AG04449 (cell line): Measurements from ENCODE around the gene RPS4Y1.

Experiments used
- CTCF ChIA-PET: fragments of 350-600 bp; formaldehyde crosslinking; extraction: SDS; loops from one replicate; lab custom pipeline; 2021; ENCODE audit warnings: antibody characterized with exemption; lab: Yijun Ruan, JAX
- POLR2A ChIA-PET: fragments of 400-600, 350-600 bp; formaldehyde crosslinking; extraction: SDS; loops from one replicate; lab custom pipeline; 2020; ENCODE audit warnings: antibody characterized with exemption, inconsistent platforms; lab: Yijun Ruan, JAX
- DNase-seq: peaks from one replicate; pipeline ENCODE4 v3.0.0-alpha.2; 2010; ENCODE audit warnings: low read depth, low spot score
- H3K4me3 ChIP-seq: 2 replicates; pipeline ENCODE4 v1.5.1; 2011; ENCODE audit warnings: low read depth, mild to moderate bottlenecking, control low read depth, low read length
- TF ChIP-seq, protein P1 (sequence below): IDR thresholded peaks from one replicate; pipeline ENCODE4 v1.5.1; 2011; ENCODE audit warnings: mild to moderate bottlenecking, moderate library complexity, low read length, control low read depth, inconsistent platforms; ENCODE audit not compliant: insufficient read depth; ENCODE audit errors: missing control alignments

Gene RPS4Y1

GRCh38 chrY:2828497-2828896, 12.9 kb upstream of the RPS4Y1 start:
- TF ChIP-seq, protein P1, sequence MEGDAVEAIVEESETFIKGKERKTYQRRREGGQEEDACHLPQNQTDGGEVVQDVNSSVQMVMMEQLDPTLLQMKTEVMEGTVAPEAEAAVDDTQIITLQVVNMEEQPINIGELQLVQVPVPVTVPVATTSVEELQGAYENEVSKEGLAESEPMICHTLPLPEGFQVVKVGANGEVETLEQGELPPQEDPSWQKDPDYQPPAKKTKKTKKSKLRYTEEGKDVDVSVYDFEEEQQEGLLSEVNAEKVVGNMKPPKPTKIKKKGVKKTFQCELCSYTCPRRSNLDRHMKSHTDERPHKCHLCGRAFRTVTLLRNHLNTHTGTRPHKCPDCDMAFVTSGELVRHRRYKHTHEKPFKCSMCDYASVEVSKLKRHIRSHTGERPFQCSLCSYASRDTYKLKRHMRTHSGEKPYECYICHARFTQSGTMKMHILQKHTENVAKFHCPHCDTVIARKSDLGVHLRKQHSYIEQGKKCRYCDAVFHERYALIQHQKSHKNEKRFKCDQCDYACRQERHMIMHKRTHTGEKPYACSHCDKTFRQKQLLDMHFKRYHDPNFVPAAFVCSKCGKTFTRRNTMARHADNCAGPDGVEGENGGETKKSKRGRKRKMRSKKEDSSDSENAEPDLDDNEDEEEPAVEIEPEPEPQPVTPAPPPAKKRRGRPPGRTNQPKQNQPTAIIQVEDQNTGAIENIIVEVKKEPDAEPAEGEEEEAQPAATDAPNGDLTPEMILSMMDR: no peak
- ChIA-PET CTCF (no interaction called here), POLR2A (no interaction called here)
- H3K4me3 ChIP-seq: no peak overlapping the region
- no peak for DNase-seq

DNA sequence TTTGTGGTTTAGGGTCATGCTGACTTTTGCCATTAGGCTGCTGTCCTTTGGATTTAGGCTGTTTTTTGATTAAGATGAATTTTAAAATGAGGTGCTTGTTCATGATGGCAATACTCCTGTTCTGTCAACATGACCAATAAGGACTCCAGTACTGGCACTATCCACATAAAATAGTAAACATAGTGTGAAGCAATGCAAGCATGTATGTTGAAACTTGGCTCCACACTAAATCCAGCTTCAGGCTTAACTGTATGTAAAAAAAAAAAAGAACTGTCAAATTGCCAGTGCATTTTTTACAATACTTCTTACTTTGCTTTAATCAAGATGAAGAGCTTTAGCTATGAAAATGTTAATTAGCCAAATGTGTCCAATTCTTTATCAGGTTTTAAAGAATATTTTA, 6.2 kb upstream of the RPS4Y1 start:
- TF ChIP-seq, protein P1: no peak
- ChIA-PET POLR2A (no interaction called here), CTCF (no interaction called here)

DNA sequence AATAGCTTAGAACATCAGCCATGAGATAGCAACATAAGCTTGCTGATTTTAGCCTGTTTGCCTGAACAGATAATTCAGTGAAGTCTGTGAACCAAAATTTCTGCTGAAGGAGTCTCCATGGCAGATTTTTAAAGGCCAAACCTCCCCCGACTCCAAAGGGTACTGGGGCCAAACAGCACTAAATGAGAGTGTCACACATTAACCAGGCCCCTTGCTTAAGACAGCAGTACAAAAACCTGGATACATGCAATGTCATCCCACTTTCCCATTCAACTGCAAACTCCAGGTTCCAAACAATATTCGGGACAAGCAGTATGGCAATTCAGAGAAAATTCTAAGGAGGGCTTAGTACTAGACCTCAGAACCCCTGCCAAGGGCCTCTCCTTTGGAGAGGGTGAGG, 4.3 kb upstream of the RPS4Y1 start:
- no peak for DNase-seq
- no peak overlapping the region for H3K4me3 ChIP-seq
- ChIA-PET CTCF (no interaction called here), POLR2A (no interaction called here)
- TF ChIP-seq, protein P1: no peak

More for the DNA sequence above, 6.2 kb upstream of the RPS4Y1 start:
- no peak for DNase-seq
- H3K4me3 ChIP-seq: no peak overlapping the region

DNA sequence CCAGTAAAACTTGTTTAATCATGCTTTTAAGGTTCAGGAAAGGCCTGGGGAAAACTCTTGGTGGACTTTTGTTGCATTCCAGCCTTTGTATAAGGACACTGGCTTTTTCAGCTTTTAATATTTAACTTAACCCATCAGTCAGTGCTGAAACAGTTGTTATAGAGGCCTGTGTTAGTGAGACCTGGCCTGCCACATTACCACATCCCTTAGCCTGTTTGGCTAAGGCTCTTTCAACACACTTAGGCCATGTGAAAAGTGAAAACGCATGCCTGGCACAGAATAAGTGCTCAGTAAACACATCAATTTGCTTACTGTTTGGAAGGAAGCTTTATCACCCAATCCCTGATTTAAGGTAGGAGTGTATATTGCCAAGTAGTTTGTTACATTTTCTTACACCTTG, 3.5 kb upstream of the RPS4Y1 start:
- ChIA-PET CTCF (no interaction called here), POLR2A (no interaction called here)
- no peak overlapping the region for H3K4me3 ChIP-seq
- DNase-seq: no peak
- TF ChIP-seq, protein P1: no peak

GRCh38 chrY:2846791-2847190, 5.4 kb downstream of the RPS4Y1 start:
- ChIA-PET POLR2A (no interaction called here), CTCF (no interaction called here)
- DNase-seq: no peak
- TF ChIP-seq, protein P1: no peak
- no peak overlapping the region for H3K4me3 ChIP-seq

DNA sequence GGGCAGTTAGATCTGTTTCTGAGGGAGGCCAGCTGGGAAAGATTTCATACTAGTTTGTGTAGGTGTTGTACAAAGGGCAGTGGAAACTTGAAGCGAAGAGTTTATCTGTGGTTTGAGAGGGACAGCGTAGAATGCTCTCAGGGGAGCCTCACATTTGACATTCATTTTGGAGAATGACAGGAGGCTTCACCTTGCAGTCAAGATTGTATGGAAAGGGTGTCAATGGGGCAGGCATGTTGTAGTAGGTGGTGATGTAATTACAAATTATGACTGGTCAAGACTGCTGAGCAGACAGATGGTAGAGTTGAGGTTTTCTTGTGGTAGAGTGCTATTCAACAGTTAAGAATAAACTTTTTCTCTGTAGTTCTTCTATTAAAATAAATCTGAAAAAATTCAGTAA, 7.0 kb downstream of the RPS4Y1 start:
- TF ChIP-seq, protein P1: no peak
- no peak for DNase-seq
- no peak overlapping the region for H3K4me3 ChIP-seq
- POLR2A ChIA-PET: no interaction called here
- CTCF ChIA-PET: no interaction called here
